Neuronal stem cell (in vitro differentiated cells): ENCODE results near the gene GET4.
"Not testable (repeated sequence)": the region's sequence is repeated elsewhere in the genome, so short reads cannot be mapped to it uniquely, and the experiment has no call there.

Source experiments
- DNase-seq: peaks from one replicate; pipeline ENCODE4 v3.0.0-alpha.2; 2013; ENCODE audit warnings: low spot score
- H2AFZ ChIP-seq: one replicate; pipeline ENCODE4 v1.6.1; 2013; ENCODE audit warnings: mild to moderate bottlenecking, low read length, inconsistent platforms
- H2AK5ac ChIP-seq: 2 replicates; pipeline ENCODE4 v1.6.1; 2013; ENCODE audit warnings: low read depth, mild to moderate bottlenecking, inconsistent platforms, low read length, moderate library complexity, mixed read lengths
- H2BK120ac ChIP-seq: 2 replicates; pipeline ENCODE4 v1.6.1; 2013; ENCODE audit warnings: low read depth, mild to moderate bottlenecking, inconsistent platforms, low read length, moderate library complexity, mixed read lengths
- H2BK12ac ChIP-seq: one replicate; pipeline ENCODE4 v1.6.1; 2013; ENCODE audit warnings: low read length, inconsistent platforms
- H2BK15ac ChIP-seq: 2 replicates; pipeline ENCODE4 v1.6.1; 2013; ENCODE audit warnings: mild to moderate bottlenecking, low read length, inconsistent platforms, mixed read lengths
- H2BK5ac ChIP-seq: one replicate; pipeline ENCODE4 v1.6.1; 2013; ENCODE audit warnings: inconsistent platforms, mild to moderate bottlenecking, low read length, moderate library complexity
- H3K14ac ChIP-seq: one replicate; pipeline ENCODE4 v1.6.1; 2013; ENCODE audit warnings: low read length, inconsistent platforms
- H3K18ac ChIP-seq: 2 replicates; pipeline ENCODE4 v1.6.1; 2013; ENCODE audit warnings: low read length, inconsistent platforms
- H3K23ac ChIP-seq: 2 replicates; pipeline ENCODE4 v1.6.1; 2013; ENCODE audit warnings: low read depth, mild to moderate bottlenecking, mixed read lengths, low read length, inconsistent platforms; ENCODE audit not compliant: poor library complexity
- H3K27ac ChIP-seq: replicated peaks from 3 replicates; pipeline ENCODE4 v1.5.1; 2013; ENCODE audit warnings: low read length, inconsistent platforms
- H3K27me3 ChIP-seq, 3 experiments: 2 replicates each; pipeline ENCODE4 v1.6.1; 2013; ENCODE audit warnings: low read length in 3 of 3, mild to moderate bottlenecking in 2 of 3, inconsistent platforms in 1 of 3, low read depth in 1 of 3, mixed read lengths in 1 of 3, moderate library complexity in 1 of 3; ENCODE audit not compliant: control insufficient read depth in 3 of 3, insufficient read depth in 3 of 3
- H3K36me3 ChIP-seq, 2 donors: replicated peaks in 1 of 2; 2 replicates each; pipeline ENCODE4 v1.6.1; 2013; ENCODE audit warnings: low read length in 2 of 2; ENCODE audit not compliant: control insufficient read depth in 2 of 2, insufficient read depth in 2 of 2
- H3K4ac ChIP-seq: 2 replicates; pipeline ENCODE4 v1.6.1; 2013; ENCODE audit warnings: inconsistent platforms, mild to moderate bottlenecking, low read length, moderate library complexity
- H3K4me1 ChIP-seq, 2 donors: 1 replicate in 1 of 2; 2 replicates in 1 of 2; pipeline ENCODE4 v1.6.1; 2013; ENCODE audit warnings: low read length in 2 of 2, low read depth in 1 of 2; ENCODE audit not compliant: control insufficient read depth in 2 of 2, insufficient read depth in 1 of 2
- H3K4me2 ChIP-seq: one replicate; pipeline ENCODE4 v1.6.1; 2013; ENCODE audit warnings: mild to moderate bottlenecking, low read length, inconsistent platforms; ENCODE audit not compliant: insufficient read depth, poor library complexity, severe bottlenecking
- H3K4me3 ChIP-seq, 2 donors: 2 replicates each; pipeline ENCODE4 v1.5.1; 2013; ENCODE audit warnings: low read length in 2 of 2, mild to moderate bottlenecking in 2 of 2, inconsistent platforms in 1 of 2, moderate library complexity in 1 of 2
- H3K79me1 ChIP-seq: one replicate; pipeline ENCODE4 v1.6.1; 2013; ENCODE audit warnings: low read depth, mild to moderate bottlenecking, inconsistent platforms, low read length, moderate library complexity
- H3K9ac ChIP-seq: one replicate; pipeline ENCODE4 v1.6.1; 2013; ENCODE audit warnings: mild to moderate bottlenecking, low read depth, low read length, inconsistent platforms; ENCODE audit not compliant: poor library complexity
- H3K9me3 ChIP-seq, 2 donors: replicated peaks in 1 of 2; 2 replicates each; pipeline versions ENCODE3 to v1.6.1; 2013; ENCODE audit warnings: low read length in 2 of 2, mild to moderate bottlenecking in 2 of 2, inconsistent platforms in 1 of 2, low read depth in 1 of 2, mixed read lengths in 1 of 2, moderate library complexity in 1 of 2; ENCODE audit not compliant: control insufficient read depth in 2 of 2, insufficient read depth in 1 of 2
- H4K8ac ChIP-seq: one replicate; pipeline ENCODE4 v1.6.1; 2013; ENCODE audit warnings: low read depth, mild to moderate bottlenecking, inconsistent platforms, low read length, moderate library complexity
- H4K91ac ChIP-seq: one replicate; pipeline ENCODE4 v1.6.1; 2013; ENCODE audit warnings: low read length, low read depth, mild to moderate bottlenecking, inconsistent platforms; ENCODE audit not compliant: poor library complexity
- WGBS, 2 donors: extraction: QIAGEN DNeasy Blood & Tissue Kit; methylation state at CpG; one replicate each; pipeline ENCODE4 v1.1.7; 2013; ENCODE audit warnings: missing lambda C conversion rate in 2 of 2, mixed read lengths in 1 of 2; ENCODE audit not compliant: insufficient read length in 2 of 2, insufficient replicate concordance in 1 of 2; ENCODE audit errors: extremely low coverage in 2 of 2; 5-methylcytosine and 5-hydroxymethylcytosine counted together

The GET4 gene

GRCh38 chr7:845731-846130 lies 30.6 kb upstream of the GET4 start:
- H3K9ac ChIP-seq = no peak overlapping the region
- peaks cover 8% of the 10 kb centered on the region for H3K79me1 ChIP-seq
- no peak overlapping the region for H2BK120ac ChIP-seq
- H3K27me3 ChIP-seq = no peaks in the 10 kb centered on the region
- no peak overlapping the region for H3K4me3 ChIP-seq
- no CpG with 5 or more reads among the region's 11 CpGs for WGBS, 2 donors
- H3K18ac ChIP-seq = no peak overlapping the region
- H2BK12ac ChIP-seq = no peak overlapping the region
- H2BK5ac ChIP-seq = no peak overlapping the region
- H3K9me3 ChIP-seq = peaks cover 5 to 6% of the 10 kb centered on the region in 2 donors
- no peak overlapping the region for H3K23ac ChIP-seq
- H3K4me2 ChIP-seq = no peak overlapping the region
- peaks cover 0 to 11% of the 10 kb centered on the region in 2 donors for H3K4me1 ChIP-seq
- no peak overlapping the region for H3K4ac ChIP-seq
- H4K8ac ChIP-seq = no peak overlapping the region
- H3K14ac ChIP-seq = no peak overlapping the region
- no peak overlapping the region for H2BK15ac ChIP-seq
- no peak overlapping the region for H2AK5ac ChIP-seq
- no peak overlapping the region for H2AFZ ChIP-seq
- peaks cover 30 to 80% of the 10 kb centered on the region in 2 donors for H3K36me3 ChIP-seq
- H4K91ac ChIP-seq = no peak overlapping the region
- DNase-seq = no peak
- no peak overlapping the region for H3K27ac ChIP-seq

GRCh38 chr7:846958-847650 lies 29.2 kb upstream of the GET4 start:
- not testable (repeated sequence) for H3K4me2 ChIP-seq, H4K91ac ChIP-seq, H3K23ac ChIP-seq, H4K8ac ChIP-seq, H3K4ac ChIP-seq, H3K9me3 ChIP-seq, H2BK15ac ChIP-seq, H2BK5ac ChIP-seq, H3K18ac ChIP-seq, H3K14ac ChIP-seq, H3K79me1 ChIP-seq, DNase-seq, H3K4me3 ChIP-seq, H3K27ac ChIP-seq, H2BK12ac ChIP-seq, H3K4me1 ChIP-seq, H3K9ac ChIP-seq, H2AK5ac ChIP-seq, H3K27me3 ChIP-seq, H2BK120ac ChIP-seq, H2AFZ ChIP-seq
- no CpG with 5 or more reads among the region's 37 CpGs for WGBS, 2 donors
- peaks cover 33 to 86% of the 10 kb centered on the region in 2 donors for H3K36me3 ChIP-seq

GRCh38 chr7:847728-848127 lies 28.6 kb upstream of the GET4 start:
- not testable (repeated sequence) for H3K18ac ChIP-seq, H3K4me1 ChIP-seq, H2BK5ac ChIP-seq, H2BK15ac ChIP-seq, H2BK12ac ChIP-seq, H2AK5ac ChIP-seq, H3K4ac ChIP-seq, H4K8ac ChIP-seq, H3K27ac ChIP-seq, H3K23ac ChIP-seq, H3K4me3 ChIP-seq, H2AFZ ChIP-seq, H3K9me3 ChIP-seq, H2BK120ac ChIP-seq, H3K4me2 ChIP-seq, H3K27me3 ChIP-seq, H3K79me1 ChIP-seq, H4K91ac ChIP-seq, H3K14ac ChIP-seq, H3K9ac ChIP-seq, DNase-seq
- H3K36me3 ChIP-seq = peaks cover 33 to 86% of the 10 kb centered on the region in 2 donors
- no CpG with 5 or more reads among the region's 28 CpGs for WGBS, 2 donors

- H3K18ac ChIP-seq = no peak overlapping the region
- no peak overlapping the region for H4K91ac ChIP-seq
- H3K27me3 ChIP-seq = no peaks in the 10 kb centered on the region
- H2AFZ ChIP-seq = no peak overlapping the region
- H2BK5ac ChIP-seq = no peak overlapping the region
- H2AK5ac ChIP-seq = no peak overlapping the region
- no peak overlapping the region for H2BK120ac ChIP-seq
- no peak overlapping the region for H3K4me2 ChIP-seq
- no peak overlapping the region for H3K4me3 ChIP-seq
- H4K8ac ChIP-seq = no peak overlapping the region
- no peak overlapping the region for H3K4ac ChIP-seq
- no peaks in the 10 kb centered on the region for H3K4me1 ChIP-seq
- H3K23ac ChIP-seq = no peak overlapping the region
- no peak for DNase-seq
- peaks cover 38 to 86% of the 10 kb centered on the region in 2 donors for H3K36me3 ChIP-seq
- H3K9ac ChIP-seq = no peak overlapping the region
- WGBS, 2 donors = no CpG with 5 or more reads among the region's 14 CpGs
- peaks cover 3 to 6% of the 10 kb centered on the region in 2 donors for H3K9me3 ChIP-seq
- no peak overlapping the region for H2BK12ac ChIP-seq
- H3K14ac ChIP-seq = no peak overlapping the region
- H2BK15ac ChIP-seq = no peak overlapping the region
- H3K79me1 ChIP-seq = peaks cover 4% of the 10 kb centered on the region
- no peak overlapping the region for H3K27ac ChIP-seq
Measured at GRCh38 chr7:849145-849544, 27.2 kb upstream of the GET4 start.
